GM21360 (cell line): ENCODE data around the gene APOBEC3B.
"Not testable (repeated sequence)": the region's sequence is repeated elsewhere in the genome, so short reads cannot be mapped to it uniquely, and the experiment has no call there.

Experiments
- ATAC-seq: cut with Tn5 transposase; IDR thresholded peaks from one replicate; pipeline ENCODE4 v1.9.1; 2021; ENCODE audit warnings: mild to moderate bottlenecking, moderate library complexity; ENCODE audit not compliant: unreplicated experiment

The APOBEC3B gene

GRCh38 chr22:38981992-38982927 lies at the start of gene APOBEC3B:
TSS of gene APOBEC3B (plus strand) at chr22:38982347. CDS start at chr22:38982454, 107 bp downstream.
- ATAC-seq: peak; percentile 51

GRCh38 chr22:38935023-38935422 lies 47.1 kb upstream of the APOBEC3B start:
- ATAC-seq: no peak

GRCh38 chr22:38935616-38936015 lies 46.5 kb upstream of the APOBEC3B start:
- ATAC-seq: no peak

DNA sequence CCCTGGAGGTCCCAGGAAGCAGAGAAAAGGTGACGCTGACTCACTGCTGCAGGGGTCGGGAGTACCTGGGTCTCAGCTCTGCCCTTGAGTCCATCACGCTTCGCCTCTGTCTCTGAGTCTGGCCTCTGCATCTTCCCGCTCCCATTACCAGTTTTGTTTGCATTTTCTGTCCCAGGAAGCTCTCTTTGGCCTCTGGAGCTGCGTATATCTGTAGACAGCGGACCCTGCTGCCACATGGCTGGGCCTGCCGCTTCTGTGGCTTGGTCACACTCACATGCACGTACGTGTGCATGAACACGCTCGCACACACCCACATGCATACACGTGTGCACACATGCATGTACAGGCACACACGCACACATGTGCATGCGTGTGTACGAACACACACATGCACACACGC lies 45.6 kb upstream of the APOBEC3B start:
- ATAC-seq: no peak

GRCh38 chr22:38937036-38937435 lies 45.1 kb upstream of the APOBEC3B start:
- no peak for ATAC-seq

- ATAC-seq: no peak
Measured at GRCh38 chr22:38937541-38937940, 44.6 kb upstream of the APOBEC3B start.

GRCh38 chr22:38938221-38938620 lies 43.9 kb upstream of the APOBEC3B start:
- ATAC-seq: no peak

DNA sequence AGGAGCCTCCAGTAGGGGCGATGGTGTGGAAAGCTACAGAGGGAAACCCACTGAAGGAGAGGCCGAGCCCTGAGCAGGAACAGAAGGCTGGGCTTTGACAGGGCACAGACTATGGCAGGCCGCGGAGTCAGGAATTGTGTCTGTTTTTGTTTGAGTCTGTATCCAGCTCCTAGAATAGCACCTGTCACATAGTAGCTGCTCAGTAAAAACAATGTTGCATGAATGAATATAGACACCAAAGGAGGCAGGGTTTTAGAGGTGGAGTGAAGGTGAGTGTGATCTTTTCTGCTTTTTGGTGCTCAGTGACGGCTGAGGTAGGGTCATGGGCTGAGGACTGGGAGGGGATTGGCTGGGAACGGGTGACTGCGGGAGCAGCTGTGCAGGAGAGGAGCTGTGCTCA lies 43.2 kb upstream of the APOBEC3B start:
- no peak for ATAC-seq

DNA sequence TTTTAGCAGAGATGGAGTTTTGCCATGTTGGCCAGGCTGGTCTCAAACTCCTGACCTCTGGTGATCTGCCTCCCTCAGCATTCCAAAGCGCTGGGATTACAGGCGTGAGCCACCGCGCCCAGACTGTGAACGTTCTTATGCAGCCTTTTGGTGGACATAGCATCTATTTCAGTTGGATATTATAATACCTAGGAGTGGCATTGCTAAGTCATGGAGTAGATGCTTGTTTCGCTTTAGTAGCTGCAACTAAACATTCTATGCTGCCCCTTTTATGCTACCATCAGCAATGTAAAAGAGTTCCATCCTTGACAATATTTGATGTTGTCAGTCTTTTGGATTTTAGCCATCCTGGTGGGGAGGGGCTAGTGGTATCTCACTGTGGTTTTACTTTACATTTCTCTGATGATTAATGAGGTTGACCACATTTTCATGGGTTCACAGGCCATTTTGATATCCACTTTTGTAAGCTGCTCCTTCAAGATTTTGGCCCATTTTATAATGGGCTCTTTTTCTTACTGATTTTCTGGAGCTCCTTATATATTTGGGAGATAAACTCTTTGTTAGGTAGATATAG lies 41.2 kb upstream of the APOBEC3B start:
- no peak for ATAC-seq

GRCh38 chr22:38941488-38941987 lies 40.6 kb upstream of the APOBEC3B start:
- peak; percentile 63 for ATAC-seq

GRCh38 chr22:38942702-38943101 lies 39.4 kb upstream of the APOBEC3B start:
- no peak for ATAC-seq

DNA sequence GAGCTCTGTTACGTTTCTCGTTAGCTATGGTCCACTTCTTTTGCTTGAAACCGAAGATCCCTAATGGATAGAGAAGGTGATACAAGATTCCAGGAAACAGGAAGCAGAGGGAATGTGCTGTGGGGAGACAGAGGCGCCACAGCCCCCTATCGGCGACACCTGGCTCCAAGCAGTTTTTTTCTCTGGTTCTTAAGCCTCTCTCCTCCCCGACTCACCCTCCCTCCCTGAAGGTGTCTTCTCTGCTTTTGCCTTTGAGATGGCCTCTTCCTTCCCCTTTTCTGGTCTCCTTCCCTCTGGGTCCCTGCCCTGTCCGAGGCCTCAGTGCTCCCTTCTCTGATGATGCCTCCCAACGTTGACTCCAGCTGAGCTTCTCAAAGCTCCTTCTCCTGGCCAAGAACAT lies 38.9 kb upstream of the APOBEC3B start:
- no peak for ATAC-seq

- no peak for ATAC-seq
Measured at GRCh38 chr22:38943882-38944281, 38.3 kb upstream of the APOBEC3B start.

DNA sequence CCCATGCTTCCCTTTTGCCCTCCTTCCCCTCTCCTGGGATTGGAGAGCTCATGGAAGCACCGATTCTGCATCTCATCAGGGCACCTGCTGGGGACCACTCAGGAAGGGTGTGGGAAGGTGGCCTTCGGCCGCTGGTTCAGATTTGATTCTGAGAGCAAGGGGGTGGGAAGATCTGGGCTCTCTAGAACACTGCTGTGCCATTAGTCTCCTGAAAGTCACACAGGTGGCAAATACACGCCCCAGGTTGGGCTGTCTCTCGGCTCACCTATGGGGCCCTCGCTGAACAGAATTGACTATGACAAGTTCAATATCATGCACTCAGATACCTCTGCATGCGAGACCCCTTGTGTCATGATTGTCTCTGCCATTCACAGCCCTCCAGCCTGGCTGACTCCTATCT lies 37.5 kb upstream of the APOBEC3B start:
- no peak for ATAC-seq

DNA sequence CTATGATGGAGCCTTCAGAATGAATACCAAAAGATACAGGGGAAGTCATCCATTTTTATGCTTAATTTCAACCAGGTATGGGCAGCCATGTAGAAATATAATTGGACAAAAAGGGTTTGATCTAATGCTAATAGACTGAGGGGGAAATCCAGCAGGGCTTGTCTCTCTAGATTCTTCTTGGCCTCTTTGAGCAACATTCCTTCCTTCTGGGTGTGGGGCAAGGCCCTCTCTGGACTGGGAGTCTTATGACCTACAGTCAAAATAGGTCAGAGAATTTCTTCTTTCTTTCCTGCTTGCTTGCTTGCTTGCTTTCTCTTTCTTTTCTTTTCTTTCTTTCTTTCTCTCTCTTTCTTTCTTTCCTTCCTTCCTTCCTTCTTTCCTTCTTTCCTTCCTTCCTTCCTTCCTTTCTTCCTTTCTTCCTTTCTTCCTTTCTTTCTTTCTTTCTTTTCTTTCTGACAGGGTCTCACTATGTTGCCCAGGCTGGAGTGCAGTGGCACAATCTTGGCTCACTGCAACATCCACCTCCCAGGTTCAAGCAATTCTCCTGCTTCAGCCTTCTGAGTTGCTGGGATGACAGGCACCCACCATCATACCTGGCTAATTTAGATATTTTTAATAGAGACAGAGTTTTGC lies 36.3 kb upstream of the APOBEC3B start:
- not testable (repeated sequence) for ATAC-seq

- no peak for ATAC-seq
Measured at GRCh38 chr22:38946771-38947170, 35.4 kb upstream of the APOBEC3B start.

GRCh38 chr22:38947321-38948140 lies 34.6 kb upstream of the APOBEC3B start:
- no peak for ATAC-seq

DNA sequence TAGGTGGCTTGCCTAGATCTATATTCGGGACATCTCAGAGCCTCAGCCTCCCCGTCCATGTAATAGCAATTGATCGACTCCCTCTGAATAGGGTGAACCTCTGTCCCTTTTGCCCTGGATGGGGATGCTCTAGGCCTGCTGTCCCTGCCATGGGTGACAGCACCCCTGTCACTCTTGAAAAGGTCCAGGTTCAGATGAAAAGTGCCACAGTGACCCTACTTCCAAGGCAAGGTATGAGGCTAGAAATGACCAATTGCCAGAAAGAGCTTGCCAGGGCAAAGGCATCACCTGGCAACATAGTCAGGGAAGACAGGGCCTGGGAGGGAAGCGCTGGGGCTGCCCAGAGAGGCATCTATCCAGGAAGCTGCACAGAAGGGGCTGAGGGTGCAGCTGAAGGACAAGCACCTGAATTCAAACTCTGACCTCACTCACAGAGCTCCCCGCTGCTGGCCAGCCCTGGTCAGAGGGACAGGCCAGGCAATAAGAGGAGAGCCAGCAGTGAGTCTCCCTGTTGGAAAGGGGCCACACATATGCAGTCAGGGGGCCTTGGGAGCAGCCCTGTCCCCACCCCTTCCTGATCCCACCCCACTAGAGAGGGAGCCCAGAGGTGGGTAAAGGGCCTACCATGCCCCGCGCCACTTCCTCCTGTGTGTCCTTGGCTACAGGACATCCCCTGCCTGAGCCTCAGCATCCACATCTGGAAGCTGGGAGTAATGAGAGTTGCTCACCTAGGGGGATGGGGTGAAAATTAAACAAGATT lies 33.8 kb upstream of the APOBEC3B start:
- no peak for ATAC-seq

DNA sequence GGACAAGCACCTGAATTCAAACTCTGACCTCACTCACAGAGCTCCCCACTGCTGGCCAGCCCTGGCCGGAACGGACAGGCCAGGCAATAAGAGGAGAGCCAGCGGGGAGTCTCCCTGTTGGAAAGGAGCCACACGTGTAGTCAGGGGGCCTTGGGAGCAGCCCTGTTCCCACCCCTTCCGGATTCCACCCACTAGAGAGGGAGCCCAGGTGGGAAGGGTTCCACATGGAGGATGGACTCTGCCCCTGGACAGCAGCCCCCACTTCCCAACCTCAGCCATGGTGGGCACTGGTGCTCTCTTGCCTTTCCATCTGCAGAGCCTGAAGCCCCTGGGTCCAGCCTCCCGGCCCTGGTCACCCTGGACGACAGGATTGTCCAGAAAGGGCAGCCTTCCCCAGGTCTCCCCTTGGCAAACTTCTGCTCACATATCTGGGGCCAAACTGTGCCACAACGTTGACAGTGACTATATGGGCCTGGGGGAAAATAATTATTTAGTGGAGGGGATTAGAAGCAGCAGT lies 32.2 kb upstream of the APOBEC3B start:
- no peak for ATAC-seq
